C4-2B (cell line): ENCODE data around the gene NTRK2.

Source experiments
- H3K27ac ChIP-seq: fragments of 450-650 bp; 2 replicates; pipeline ENCODE4 v1.5.1; 2017
- ZFX ChIP-seq: fragments of 450-650 bp; IDR thresholded peaks from 2 replicates; pipeline ENCODE4 v1.6.1; 2017
- TF ChIP-seq, protein P1 (sequence below): fragments of 450-650 bp; conservative IDR thresholded peaks from 2 replicates; pipeline ENCODE4 v1.5.1; 2017; ENCODE audit warnings: mild to moderate bottlenecking

NTRK2 gene

DNA sequence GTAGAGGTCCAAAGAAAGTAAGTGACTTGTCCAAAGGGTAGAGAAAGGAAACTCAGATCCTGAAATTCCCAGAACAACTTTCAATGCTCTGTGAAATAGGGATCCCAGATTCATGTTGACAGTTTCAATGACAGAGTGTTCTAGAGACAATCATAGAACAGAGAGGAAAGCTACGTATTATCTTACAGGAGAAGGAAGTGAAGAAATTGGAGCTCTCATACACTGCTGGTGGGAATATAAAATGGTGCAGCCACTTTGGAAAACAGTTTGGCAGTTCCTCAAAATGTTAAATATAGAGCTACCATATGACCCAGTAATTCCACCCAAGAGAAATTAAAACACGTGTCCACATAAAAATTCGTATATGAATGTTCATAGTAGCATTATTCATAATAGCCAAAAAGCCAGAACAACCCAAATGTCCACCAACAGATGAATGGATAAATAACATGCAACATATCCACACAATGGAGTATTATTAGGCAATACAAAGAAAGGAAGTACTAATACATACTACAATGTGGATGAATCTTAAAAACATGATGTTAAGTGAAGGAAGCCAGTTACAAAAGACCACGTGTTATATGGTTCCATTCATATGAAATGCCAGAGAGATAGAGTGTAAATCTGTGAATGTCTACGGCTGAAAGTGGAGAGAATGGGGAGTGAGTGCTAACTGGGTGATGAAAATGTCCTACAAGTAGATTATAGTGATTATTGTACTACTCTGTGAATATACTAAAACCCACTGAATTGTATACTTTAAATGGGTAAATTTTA, 197.1 kb downstream of the NTRK2 start:
- TF ChIP-seq ZFX, result no peak
- no peak overlapping the region for H3K27ac ChIP-seq

GRCh38 chr9:84867186-84867585, 197.7 kb downstream of the NTRK2 start:
- no peak overlapping the region for H3K27ac ChIP-seq
- TF ChIP-seq, protein P1, sequence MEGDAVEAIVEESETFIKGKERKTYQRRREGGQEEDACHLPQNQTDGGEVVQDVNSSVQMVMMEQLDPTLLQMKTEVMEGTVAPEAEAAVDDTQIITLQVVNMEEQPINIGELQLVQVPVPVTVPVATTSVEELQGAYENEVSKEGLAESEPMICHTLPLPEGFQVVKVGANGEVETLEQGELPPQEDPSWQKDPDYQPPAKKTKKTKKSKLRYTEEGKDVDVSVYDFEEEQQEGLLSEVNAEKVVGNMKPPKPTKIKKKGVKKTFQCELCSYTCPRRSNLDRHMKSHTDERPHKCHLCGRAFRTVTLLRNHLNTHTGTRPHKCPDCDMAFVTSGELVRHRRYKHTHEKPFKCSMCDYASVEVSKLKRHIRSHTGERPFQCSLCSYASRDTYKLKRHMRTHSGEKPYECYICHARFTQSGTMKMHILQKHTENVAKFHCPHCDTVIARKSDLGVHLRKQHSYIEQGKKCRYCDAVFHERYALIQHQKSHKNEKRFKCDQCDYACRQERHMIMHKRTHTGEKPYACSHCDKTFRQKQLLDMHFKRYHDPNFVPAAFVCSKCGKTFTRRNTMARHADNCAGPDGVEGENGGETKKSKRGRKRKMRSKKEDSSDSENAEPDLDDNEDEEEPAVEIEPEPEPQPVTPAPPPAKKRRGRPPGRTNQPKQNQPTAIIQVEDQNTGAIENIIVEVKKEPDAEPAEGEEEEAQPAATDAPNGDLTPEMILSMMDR, result no peak
- TF ChIP-seq ZFX, result no peak

DNA sequence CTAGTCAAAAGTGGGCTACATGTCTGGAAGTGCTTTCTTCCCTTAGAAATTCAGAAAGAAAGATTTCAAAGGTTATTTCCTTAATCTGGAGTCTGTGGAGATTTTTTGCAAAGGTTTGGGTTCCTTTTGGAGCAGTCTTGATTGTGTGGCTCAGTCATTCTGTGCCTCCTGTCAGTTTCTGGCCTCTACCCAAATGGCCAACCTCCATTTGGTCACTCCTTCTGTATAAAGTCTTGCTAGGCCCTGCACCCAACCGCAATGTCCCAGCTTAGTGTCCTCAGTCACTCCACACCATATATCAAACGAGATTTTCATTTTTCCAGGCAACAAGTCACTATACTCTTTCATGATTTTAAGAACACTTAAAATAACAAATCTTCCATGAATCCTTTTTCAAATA, 199.6 kb downstream of the NTRK2 start:
- TF ChIP-seq ZFX, result no peak
- TF ChIP-seq, protein P1, result no peak

DNA sequence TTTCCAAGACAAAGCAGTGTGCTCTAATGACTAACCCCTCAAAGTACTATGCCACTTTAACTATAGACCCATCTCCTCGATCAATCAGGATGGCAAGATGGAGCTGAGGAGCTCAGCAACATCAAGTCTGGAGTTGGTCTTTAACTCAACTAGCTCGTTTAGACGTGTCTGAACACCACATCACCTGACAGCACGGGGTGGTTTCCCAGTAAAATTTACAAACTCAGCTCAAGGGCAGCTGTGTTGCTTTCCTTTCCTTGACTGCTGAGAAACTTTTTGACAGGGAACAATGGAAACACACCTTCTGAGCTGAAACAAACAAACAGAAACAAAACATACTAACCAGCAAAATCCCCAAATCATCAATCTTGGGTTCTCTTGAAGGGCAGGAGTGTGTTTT, 202.5 kb downstream of the NTRK2 start:
- no peak for TF ChIP-seq ZFX
- TF ChIP-seq, protein P1, result no peak
- no peak overlapping the region for H3K27ac ChIP-seq

More for the DNA sequence above, 199.6 kb downstream of the NTRK2 start:
- no peak overlapping the region for H3K27ac ChIP-seq

- no peak overlapping the region for H3K27ac ChIP-seq
- no peak for TF ChIP-seq ZFX
- TF ChIP-seq, protein P1, result no peak
Measured at GRCh38 chr9:84874022-84874421, 204.5 kb downstream of the NTRK2 start.

DNA sequence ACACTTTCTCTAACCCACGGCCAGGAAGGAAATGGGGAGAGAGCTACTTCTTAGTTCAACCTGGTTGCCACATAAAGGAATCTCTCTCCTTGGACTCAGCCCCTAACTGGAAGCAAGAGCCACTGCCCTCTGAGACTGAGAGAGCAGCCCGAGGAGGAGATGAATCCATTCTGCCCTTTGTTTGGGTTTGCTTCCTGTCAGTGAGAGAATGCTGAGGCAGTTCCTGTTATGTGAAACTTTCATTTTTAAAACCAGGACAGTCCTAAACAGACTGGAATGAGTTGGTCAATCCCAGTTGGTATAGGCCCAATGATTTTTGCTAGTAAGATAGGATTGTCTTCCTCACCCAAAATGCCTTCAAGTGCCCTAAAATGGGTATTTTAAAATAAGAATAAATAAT, 205.1 kb downstream of the NTRK2 start:
- TF ChIP-seq, protein P1, result no peak
- TF ChIP-seq ZFX, result no peak

GRCh38 chr9:84875193-84875592, 205.7 kb downstream of the NTRK2 start:
- H3K27ac ChIP-seq, result no peak overlapping the region
- no peak for TF ChIP-seq ZFX
- TF ChIP-seq, protein P1, result no peak

More for the DNA sequence above, 205.1 kb downstream of the NTRK2 start:
- H3K27ac ChIP-seq, result no peak overlapping the region

GRCh38 chr9:84879631-84880030, 210.1 kb downstream of the NTRK2 start:
- H3K27ac ChIP-seq, result no peak overlapping the region
- TF ChIP-seq ZFX, result no peak
- TF ChIP-seq, protein P1, result no peak
